CD4-positive, alpha-beta T cell (primary cell): ENCODE data around the gene ZCCHC4. TPM values are rescaled to one million over a fixed set of nuclear protein-coding genes. Genes with fewer than 3 reads are reported as not detected.

Experiments
- ATAC-seq: fragments of 200-7000 bp; cut with Tn5 transposase; one replicate; pipeline ENCODE4 v1.10.0; 2022; ENCODE audit warnings: mild to moderate bottlenecking; ENCODE audit not compliant: poor library complexity
- CTCF ChIA-PET: fragments of 350-600 bp; sonication (Branson Sonifier 250); formaldehyde crosslinking; loops from one replicate; lab custom pipeline; 2021; ENCODE audit warnings: antibody characterized with exemption, inconsistent platforms; lab: Charles Lee
- POLR2A ChIA-PET: fragments of 350-600 bp; sonication (Branson Sonifier 250); formaldehyde crosslinking; loops from one replicate; lab custom pipeline; 2021; ENCODE audit warnings: antibody characterized with exemption, inconsistent platforms; lab: Charles Lee
- DNase-seq, 14 experiments: peaks; one replicate each; pipeline ENCODE4 v3.0.0-alpha.2; 2013 to 2020; ENCODE audit warnings: mixed read lengths in 2 of 14
- H3K27ac ChIP-seq, 2 donors: one replicate each; pipeline versions ENCODE4 v1.5.1 to v1.7.0; 2013; ENCODE audit warnings: low read length in 2 of 2, low read depth in 1 of 2, mild to moderate bottlenecking in 1 of 2
- H3K27me3 ChIP-seq, 2 experiments: 1 replicate in 1 of 2; 2 replicates in 1 of 2; pipeline versions ENCODE4 v1.6.1 to v1.7.0; 2013; ENCODE audit warnings: low read length in 2 of 2, control low read depth in 1 of 2, mild to moderate bottlenecking in 1 of 2, moderate library complexity in 1 of 2; ENCODE audit not compliant: insufficient read depth in 2 of 2, control insufficient read depth in 1 of 2
- H3K36me3 ChIP-seq: one replicate; pipeline ENCODE4 v1.6.1; 2013; ENCODE audit warnings: low read length, control low read depth; ENCODE audit not compliant: insufficient read depth
- H3K4me1 ChIP-seq: one replicate; pipeline ENCODE4 v1.6.1; 2013; ENCODE audit warnings: low read length, control low read depth; ENCODE audit not compliant: insufficient read depth
- H3K4me3 ChIP-seq: one replicate; pipeline ENCODE4 v1.5.1; 2013; ENCODE audit warnings: mild to moderate bottlenecking, low read length, moderate library complexity
- H3K9me3 ChIP-seq, 2 experiments: 1 replicate in 1 of 2; 2 replicates in 1 of 2; pipeline versions ENCODE4 v1.6.1 to v1.7.0; 2013; ENCODE audit warnings: low read length in 2 of 2, mild to moderate bottlenecking in 2 of 2, control low read depth in 1 of 2, moderate library complexity in 1 of 2; ENCODE audit not compliant: control insufficient read depth in 1 of 2, insufficient read depth in 1 of 2
- H3K27ac Mint-ChIP-seq: one replicate; pipeline ENCODE4 v1.8.0; 2020; ENCODE audit warnings: mixed read lengths
- H3K27me3 Mint-ChIP-seq: one replicate; pipeline ENCODE4 v1.8.0; 2021; ENCODE audit warnings: mixed read lengths
- H3K36me3 Mint-ChIP-seq: one replicate; pipeline ENCODE4 v1.8.0; 2021; ENCODE audit warnings: low read depth, mixed read lengths
- H3K4me1 Mint-ChIP-seq: one replicate; pipeline ENCODE4 v1.8.0; 2021; ENCODE audit warnings: low read depth, mixed read lengths
- H3K4me3 Mint-ChIP-seq: one replicate; pipeline ENCODE4 v1.8.0; 2020; ENCODE audit warnings: mild to moderate bottlenecking, mixed read lengths
- H3K9me3 Mint-ChIP-seq: one replicate; pipeline ENCODE4 v1.8.0; 2020; ENCODE audit warnings: mixed read lengths
- CTCF ChIP-seq: fragments of 200-600 bp; IDR thresholded peaks from one replicate; pipeline ENCODE4 v1.8.0; 2022; ENCODE audit warnings: antibody characterized with exemption, mild to moderate bottlenecking
- intact Hi-C, 2 experiments: fragments of 100-400 bp; cut with DNase I in 1 of 2; cut with micrococcal nuclease in 1 of 2; formaldehyde crosslinking; loops; one replicate each; pipeline versions ENCODE4 v1.15.1 to v1.9.0; 2023 to 2025; cut with DNase I, micrococcal nuclease
- total RNA-seq, 174 experiments: library from RNA in 2 of 174; stranded (reverse) in 2 of 174; gene quantifications; one replicate each; pipeline ENCODE4 v1.2.3 and lab custom pipeline; 2021 to 2026

ZCCHC4 gene
- total RNA-seq, 2 experiments from 2014 or later, result 6.4 to 6.7 TPM

- no peak for TF ChIP-seq CTCF
- H3K9me3 ChIP-seq, result no peaks in the 10 kb centered on the region
- no peaks in the 10 kb centered on the region for H3K27me3 Mint-ChIP-seq
- H3K4me1 ChIP-seq, result no peaks in the 10 kb centered on the region
- POLR2A ChIA-PET, result no interaction called here
- H3K36me3 Mint-ChIP-seq, result peaks cover 99% of the 10 kb centered on the region
- no peak for ATAC-seq
- CTCF ChIA-PET, result no interaction called here
- no peak overlapping the region for H3K27ac Mint-ChIP-seq
- H3K4me3 ChIP-seq, result no peak overlapping the region
- no peak overlapping the region for H3K4me3 Mint-ChIP-seq
- H3K27me3 ChIP-seq, result no peaks in the 10 kb centered on the region
- no peaks in the 10 kb centered on the region for H3K4me1 Mint-ChIP-seq
- H3K27ac ChIP-seq, result no peak overlapping the region
- no peak for DNase-seq
- peaks cover 90% of the 10 kb centered on the region for H3K36me3 ChIP-seq
- intact Hi-C loops, result no loop called here
- no peaks in the 10 kb centered on the region for H3K9me3 Mint-ChIP-seq
Measured at GRCh38 chr4:25406081-25406692, 93.6 kb downstream of the ZCCHC4 start.

DNA sequence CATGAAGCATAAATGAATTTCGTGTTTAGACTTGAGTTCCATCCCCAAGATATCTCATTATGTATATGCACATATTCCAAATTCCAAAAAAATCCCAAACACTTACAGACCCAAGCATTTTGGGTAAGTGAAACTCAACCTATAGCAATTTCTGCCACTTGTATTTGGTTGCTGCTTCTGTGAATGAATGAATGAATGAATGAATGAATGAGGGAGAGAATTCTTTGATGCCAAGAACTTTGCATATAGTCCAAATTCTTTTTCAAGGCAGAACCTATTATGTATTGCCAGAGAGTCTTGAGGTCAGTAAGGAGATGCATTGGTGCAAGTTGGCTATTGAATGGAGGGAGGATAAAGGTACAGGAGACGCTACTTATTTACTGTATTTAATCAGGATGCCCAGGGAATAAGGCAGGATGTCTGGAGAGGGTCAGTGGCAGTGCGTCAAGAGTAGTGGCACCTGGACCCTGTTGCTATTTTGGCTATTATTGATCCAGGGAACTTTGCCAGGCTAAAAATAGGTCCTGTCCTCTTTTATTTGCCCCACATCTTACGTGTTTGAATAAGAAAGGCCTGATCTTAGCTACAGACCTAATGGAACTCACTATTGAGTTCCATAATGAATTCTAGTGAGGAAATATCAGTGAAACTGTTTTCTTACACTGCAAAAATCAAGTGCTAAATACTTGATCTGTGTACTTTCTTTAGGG, 98.4 kb downstream of the ZCCHC4 start:
- H3K27me3 ChIP-seq, result no peaks in the 10 kb centered on the region
- ATAC-seq (no peak), DNase-seq (no peak)
- no peaks in the 10 kb centered on the region for H3K4me1 ChIP-seq
- CTCF ChIA-PET, result no interaction called here
- POLR2A ChIA-PET, result no interaction called here
- H3K9me3 ChIP-seq, result no peaks in the 10 kb centered on the region
- intact Hi-C loops, result no loop called here
- TF ChIP-seq CTCF, result no peak
- H3K36me3 Mint-ChIP-seq, result peaks cover 96% of the 10 kb centered on the region
- no peaks in the 10 kb centered on the region for H3K4me1 Mint-ChIP-seq
- H3K27me3 Mint-ChIP-seq, result no peaks in the 10 kb centered on the region
- no peak overlapping the region for H3K4me3 ChIP-seq
- H3K36me3 ChIP-seq, result peaks cover 96% of the 10 kb centered on the region
- no peak overlapping the region for H3K4me3 Mint-ChIP-seq
- H3K9me3 Mint-ChIP-seq, result no peaks in the 10 kb centered on the region
- H3K27ac Mint-ChIP-seq, result no peak overlapping the region
- no peak overlapping the region for H3K27ac ChIP-seq

GRCh38 chr4:25413261-25413660, 100.7 kb downstream of the ZCCHC4 start:
- H3K27ac ChIP-seq, result no peak overlapping the region
- no peak overlapping the region for H3K4me3 ChIP-seq
- TF ChIP-seq CTCF, result no peak
- POLR2A ChIA-PET, result interaction anchor here (0.6 kb wide), 1 partner anchor 28 kb away, joined by 3 read pairs; no protein-coding TSS in a partner anchor
- CTCF ChIA-PET, result no interaction called here
- H3K9me3 ChIP-seq, result no peaks in the 10 kb centered on the region
- no peak overlapping the region for H3K4me3 Mint-ChIP-seq
- H3K4me1 ChIP-seq, result no peaks in the 10 kb centered on the region
- peaks cover 93% of the 10 kb centered on the region for H3K36me3 ChIP-seq
- H3K27ac Mint-ChIP-seq, result no peak overlapping the region
- no peaks in the 10 kb centered on the region for H3K9me3 Mint-ChIP-seq
- peaks cover 97% of the 10 kb centered on the region for H3K36me3 Mint-ChIP-seq
- H3K27me3 ChIP-seq, result no peaks in the 10 kb centered on the region
- no peaks in the 10 kb centered on the region for H3K27me3 Mint-ChIP-seq
- intact Hi-C loops, result no loop called here
- no peaks in the 10 kb centered on the region for H3K4me1 Mint-ChIP-seq
- no peak for DNase-seq
- no peak for ATAC-seq
